Mucosa of descending colon (tissue), 3 donors: ENCODE results near the gene B3GNT7. TPM values are rescaled to one million over a fixed set of nuclear protein-coding genes. Genes with fewer than 3 reads are reported as not detected.

Experiments used
- ATAC-seq: fragments of 200-7000 bp; cut with Tn5 transposase; one replicate; pipeline ENCODE4 v1.9.1; 2020; ENCODE audit warnings: mild to moderate bottlenecking, moderate library complexity
- DNase-seq, 3 donors: peaks; one replicate each; pipeline ENCODE4 v3.0.0-alpha.2; 2020
- H3K36me3 ChIP-seq: fragments of 200-600 bp; one replicate; pipeline ENCODE4 v1.8.0; 2021; ENCODE audit warnings: low read depth, mild to moderate bottlenecking
- H3K4me1 ChIP-seq: fragments of 200-600 bp; one replicate; pipeline ENCODE4 v1.8.0; 2021; ENCODE audit warnings: low read depth, mild to moderate bottlenecking
- H3K4me3 ChIP-seq: fragments of 200-600 bp; one replicate; pipeline ENCODE4 v1.8.0; 2021; ENCODE audit warnings: mild to moderate bottlenecking
- H3K9me3 ChIP-seq: fragments of 200-600 bp; one replicate; pipeline ENCODE4 v1.8.0; 2021; ENCODE audit warnings: mild to moderate bottlenecking
- CTCF ChIP-seq: fragments of 200-600 bp; IDR thresholded peaks from one replicate; pipeline ENCODE4 v1.8.0; 2022; ENCODE audit warnings: antibody characterized with exemption, mild to moderate bottlenecking
- intact Hi-C, 2 donors: fragments of 100-400 bp; cut with DNase I in 1 of 2; cut with micrococcal nuclease in 1 of 2; formaldehyde crosslinking; loops; one replicate each; pipeline versions ENCODE4 v1.11.0 to v1.11.1; 2022; cut with DNase I, micrococcal nuclease
- long read RNA-seq, 2 donors: library from polyadenylated mRNA; unstranded; transcript quantifications; one replicate each; pipeline ENCODE4 v2.0.0, GENCODE V29; 2019 to 2021
- total RNA-seq, 3 donors: library from RNA; stranded (reverse); fragmentation: NEBNext Ultra II Directional in 2 of 3; extraction: Animal tissue kit (Norgen Biotek cat#: 25700) in 2 of 3; gene quantifications; one replicate each; pipeline versions ENCODE4 v1.2.1 to v1.2.4, GENCODE V29; 2021 to 2023
- donor health status: DM: no; HTN: no; CAD: no; lungs with moderate emphysema.
- donor health status: DM: no; HTN: no; CAD: no.
- donor health status: DM: no; HTN: yes; CAD: no.

The B3GNT7 gene
- total RNA-seq = 100 to 1,000 TPM in 2 of 3 donors, 10 to 100 TPM in 1; 77.7 to 330 (median 149) TPM
- long read RNA-seq, donor 1, transcript B3GNT7-201 (2 exons, 3,706 nt) = major isoform, 16 of 27 reads
- long read RNA-seq, donor 1, partial matches to known transcripts = 3 of 27 reads
- long read RNA-seq, donor 1, other reads (novel, unspliced or antisense) = 8 of 27 reads
- long read RNA-seq, donor 2, transcript B3GNT7-201 (2 exons, 3,706 nt) = major isoform, 12 of 434 reads
- long read RNA-seq, donor 2, partial matches to known transcripts = 0 of 434 reads
- long read RNA-seq, donor 2, other reads (novel, unspliced or antisense) = 422 of 434 reads

GRCh38 chr2:231395188-231396057, at the start of gene B3GNT7:
Gene B3GNT7 (plus strand): TSS chr2:231395710. CDS start chr2:231395804, 94 bp downstream.
- Histone ChIP-seq H3K36me3 (no peaks in the 10 kb centered on the region), H3K4me3 (peak within 1 kb of the TSS; percentile 68), H3K4me1 (peaks cover 26% of the 10 kb centered on the region), H3K9me3 (no peaks in the 10 kb centered on the region)
- ATAC-seq (peak; percentile 77), DNase-seq (peak; percentile 71 to 83 (median 78))
- no peak for TF ChIP-seq CTCF
- intact Hi-C loops = no loop called here

GRCh38 chr2:231347081-231347480, 48.4 kb upstream of the B3GNT7 start:
- no peaks in the 10 kb centered on the region for H3K36me3 ChIP-seq
- TF ChIP-seq CTCF = no peak
- H3K9me3 ChIP-seq = no peaks in the 10 kb centered on the region
- H3K4me1 ChIP-seq = peaks cover 12% of the 10 kb centered on the region
- ATAC-seq = peak; percentile 76
- H3K4me3 ChIP-seq = no peak overlapping the region
- intact Hi-C loops = no loop called here
- peak in 1 of 3 donors; percentile 55 for DNase-seq

GRCh38 chr2:231347638-231348037, 47.9 kb upstream of the B3GNT7 start:
- intact Hi-C loops = no loop called here
- Histone ChIP-seq H3K9me3 (no peaks in the 10 kb centered on the region), H3K4me1 (peaks cover 12% of the 10 kb centered on the region), H3K4me3 (no peak overlapping the region), H3K36me3 (no peaks in the 10 kb centered on the region)
- no peak for TF ChIP-seq CTCF
- DNase-seq (no peak), ATAC-seq (no peak)

- DNase-seq = no peak
Observed at GRCh38 chr2:231348173-231348572, 47.3 kb upstream of the B3GNT7 start.

More at GRCh38 chr2:231348173-231348572, 47.3 kb upstream of the B3GNT7 start:
- H3K4me3 ChIP-seq = no peak overlapping the region
- intact Hi-C loops = no loop called here
- peaks cover 12% of the 10 kb centered on the region for H3K4me1 ChIP-seq
- no peaks in the 10 kb centered on the region for H3K36me3 ChIP-seq
- no peak for TF ChIP-seq CTCF
- H3K9me3 ChIP-seq = no peaks in the 10 kb centered on the region
- peak; percentile 23 for ATAC-seq
